Measurements from ENCODE around the gene SEMA3D. TPM values are rescaled to one million over a fixed set of nuclear protein-coding genes. Genes with fewer than 3 reads are reported as not detected.

The SEMA3D gene
- polyA plus RNA-seq, 2 of the 4 experiments (the other 2 are of a cell fraction), result 0.04 to 0.13 TPM

DNA sequence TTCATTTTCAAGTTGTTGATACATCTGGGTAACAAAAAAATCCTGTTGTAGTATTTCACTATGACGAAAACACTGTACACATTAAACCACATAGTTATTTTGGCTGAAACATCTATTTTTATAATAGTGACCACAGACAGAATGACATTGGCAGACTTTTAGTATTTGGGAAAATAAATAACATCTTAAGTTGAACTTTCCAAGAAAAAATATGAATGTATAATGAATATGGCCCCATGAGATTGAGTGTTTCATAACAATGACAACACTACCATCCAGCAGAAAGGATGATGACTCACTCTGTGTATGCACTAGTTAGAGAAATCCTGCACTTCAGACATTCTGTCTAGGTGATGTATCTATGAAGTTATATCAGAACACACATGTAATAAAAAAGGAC, 118.1 kb downstream of the SEMA3D start:
- FAIRE-seq, result no peak
- ATAC-seq, result no peak; a peak in 1 of 6 replicates
- no peaks in the 10 kb centered on the region for H3K9me3 ChIP-seq
- no peak overlapping the region for H3K27ac ChIP-seq
- ChIA-PET POLR2A (no interaction called here), CTCF (no interaction called here)
- H3K4me1 ChIP-seq, result no peaks in the 10 kb centered on the region
- TF ChIP-seq CHD2 (IDR thresholded peaks at IDR 0.05; ENCODE audit: low read length, partially characterized antibody) (no peak), FOSL2 (IDR thresholded peaks at IDR 0.05) (no peak), FOSL2 (CRISPR knock-in tag; IDR thresholded peaks at IDR 0.05) (peak; percentile 54)
- H3K4me2 ChIP-seq, result no peak overlapping the region
- 65% methylated on average over 1 of the region's 1 CpG for WGBS (ENCODE audit: missing lambda C conversion rate)
- no peak overlapping the region for H3K4me3 ChIP-seq
- DNase-seq (ENCODE audit: low read depth in 1 of 2, low spot score in 1 of 2), result peak in 1 of 2 experiments; percentile 6

- no peaks in the 10 kb centered on the region for H3K9me3 ChIP-seq
- TF ChIP-seq CHD2 (IDR thresholded peaks at IDR 0.05; ENCODE audit: low read length, partially characterized antibody), result no peak
- TF ChIP-seq FOXS1 (CRISPR knock-in tag; IDR thresholded peaks at IDR 0.05), result no peak
- no peak for TF ChIP-seq EHF (CRISPR knock-in tag; IDR thresholded peaks at IDR 0.05)
- no peak for TF ChIP-seq EHMT2 (IDR thresholded peaks at IDR 0.05; ENCODE audit: low read depth)
- TF ChIP-seq JUNB (IDR thresholded peaks at IDR 0.05), result no peak
- TF ChIP-seq, protein P1, sequence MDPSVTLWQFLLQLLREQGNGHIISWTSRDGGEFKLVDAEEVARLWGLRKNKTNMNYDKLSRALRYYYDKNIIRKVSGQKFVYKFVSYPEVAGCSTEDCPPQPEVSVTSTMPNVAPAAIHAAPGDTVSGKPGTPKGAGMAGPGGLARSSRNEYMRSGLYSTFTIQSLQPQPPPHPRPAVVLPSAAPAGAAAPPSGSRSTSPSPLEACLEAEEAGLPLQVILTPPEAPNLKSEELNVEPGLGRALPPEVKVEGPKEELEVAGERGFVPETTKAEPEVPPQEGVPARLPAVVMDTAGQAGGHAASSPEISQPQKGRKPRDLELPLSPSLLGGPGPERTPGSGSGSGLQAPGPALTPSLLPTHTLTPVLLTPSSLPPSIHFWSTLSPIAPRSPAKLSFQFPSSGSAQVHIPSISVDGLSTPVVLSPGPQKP (IDR thresholded peaks at IDR 0.05; ENCODE audit: low read depth, low read length), result no peak
- TF ChIP-seq, protein P2, sequence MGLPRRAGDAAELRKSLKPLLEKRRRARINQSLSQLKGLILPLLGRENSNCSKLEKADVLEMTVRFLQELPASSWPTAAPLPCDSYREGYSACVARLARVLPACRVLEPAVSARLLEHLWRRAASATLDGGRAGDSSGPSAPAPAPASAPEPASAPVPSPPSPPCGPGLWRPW (IDR thresholded peaks at IDR 0.05), result no peak
- TF ChIP-seq PHF8 (IDR thresholded peaks at IDR 0.05; ENCODE audit: borderline replicate concordance, low read depth), result no peak
- TF ChIP-seq POLR2AphosphoS2 (conservative IDR thresholded peaks at IDR 0.05; ENCODE audit: low read length), result no peak
- TF ChIP-seq NPAS2 (CRISPR knock-in tag; IDR thresholded peaks at IDR 0.05; ENCODE audit: borderline replicate concordance), result no peak
- no peak for TF ChIP-seq KDM5A (IDR thresholded peaks at IDR 0.05)
- TF ChIP-seq, protein P3, sequence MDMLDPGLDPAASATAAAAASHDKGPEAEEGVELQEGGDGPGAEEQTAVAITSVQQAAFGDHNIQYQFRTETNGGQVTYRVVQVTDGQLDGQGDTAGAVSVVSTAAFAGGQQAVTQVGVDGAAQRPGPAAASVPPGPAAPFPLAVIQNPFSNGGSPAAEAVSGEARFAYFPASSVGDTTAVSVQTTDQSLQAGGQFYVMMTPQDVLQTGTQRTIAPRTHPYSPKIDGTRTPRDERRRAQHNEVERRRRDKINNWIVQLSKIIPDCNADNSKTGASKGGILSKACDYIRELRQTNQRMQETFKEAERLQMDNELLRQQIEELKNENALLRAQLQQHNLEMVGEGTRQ (IDR thresholded peaks at IDR 0.05), result no peak
- TF ChIP-seq CBX2 (IDR thresholded peaks at IDR 0.05; ENCODE audit: borderline replicate concordance, low read depth), result no peak
- TF ChIP-seq BHLHE40 (IDR thresholded peaks at IDR 0.05; ENCODE audit: low read depth, low read length), result no peak
- TF ChIP-seq TFCP2L1 (CRISPR knock-in tag; IDR thresholded peaks at IDR 0.05), result no peak
- TF ChIP-seq HOXA7 (CRISPR knock-in tag; IDR thresholded peaks at IDR 0.05), result no peak
- TF ChIP-seq MAFK (IDR thresholded peaks at IDR 0.05; ENCODE audit: partially characterized antibody), result no peak
- TF ChIP-seq KDM1A (IDR thresholded peaks at IDR 0.05; ENCODE audit: low read depth), result no peak
- H3K27ac ChIP-seq, result no peak overlapping the region
- ChIA-PET POLR2A (no interaction called here), CTCF (no interaction called here)
- 20% methylated on average over 1 of the region's 1 CpG for WGBS (ENCODE audit: missing lambda C conversion rate)
- no peaks in the 10 kb centered on the region for H3K4me1 ChIP-seq
- H3K4me2 ChIP-seq, result no peak overlapping the region
- no peak for DNase-seq (ENCODE audit: low read depth in 1 of 2, low spot score in 1 of 2)
- no peak for ATAC-seq
- no peak for FAIRE-seq
- no peak overlapping the region for H3K4me3 ChIP-seq
Observed at GRCh38 chr7:85067371-85067770, 119.5 kb downstream of the SEMA3D start.

- Histone ChIP-seq H3K9me3 (no peaks in the 10 kb centered on the region), H3K4me3 (no peak overlapping the region), H3K4me2 (no peak overlapping the region), H3K4me1 (no peaks in the 10 kb centered on the region), H3K27ac (no peak overlapping the region)
- DNase-seq (ENCODE audit: low read depth in 1 of 2, low spot score in 1 of 2) (no peak), FAIRE-seq (no peak), ATAC-seq (no peak)
- no peak for TF ChIP-seq ATOH8 (CRISPR knock-in tag; IDR thresholded peaks at IDR 0.05; ENCODE audit: low read depth)
- TF ChIP-seq RARB (CRISPR knock-in tag; IDR thresholded peaks at IDR 0.05), result no peak
- TF ChIP-seq CEBPB (IDR thresholded peaks at IDR 0.05), result no peak
- TF ChIP-seq HOXB5 (CRISPR knock-in tag; IDR thresholded peaks at IDR 0.05), result no peak
- POLR2A ChIA-PET, result no interaction called here
- CTCF ChIA-PET, result interaction anchor here (0.6 to 1.5 kb wide), 2 partner anchors 24 to 804 kb away, joined by 4 to 7 read pairs; no protein-coding TSS in a partner anchor
Observed at GRCh38 chr7:85065888-85066485, 120.9 kb downstream of the SEMA3D start.
